Astrocyte of the cerebellum (primary cell): ENCODE measurements around the gene ACOT8.

Source experiments
- DNase-seq: peaks from one replicate; pipeline ENCODE4 v3.0.0-alpha.2; 2011; ENCODE audit warnings: low read depth
- H3K4me3 ChIP-seq: 2 replicates; pipeline ENCODE4 v1.5.1; 2011; ENCODE audit warnings: mild to moderate bottlenecking, low read depth, low read length, moderate library complexity
- CTCF ChIP-seq: IDR thresholded peaks from 2 replicates; pipeline ENCODE4 v1.5.1; 2012; ENCODE audit warnings: low read length, low read depth, moderate library complexity, mild to moderate bottlenecking; ENCODE audit errors: missing control alignments
- in situ Hi-C: cut with HindIII; loops from 2 replicates; pipeline ENCODE4 v1.10.0; 2017; ENCODE audit warnings: low sequenced_read_pairs

The ACOT8 gene

DNA sequence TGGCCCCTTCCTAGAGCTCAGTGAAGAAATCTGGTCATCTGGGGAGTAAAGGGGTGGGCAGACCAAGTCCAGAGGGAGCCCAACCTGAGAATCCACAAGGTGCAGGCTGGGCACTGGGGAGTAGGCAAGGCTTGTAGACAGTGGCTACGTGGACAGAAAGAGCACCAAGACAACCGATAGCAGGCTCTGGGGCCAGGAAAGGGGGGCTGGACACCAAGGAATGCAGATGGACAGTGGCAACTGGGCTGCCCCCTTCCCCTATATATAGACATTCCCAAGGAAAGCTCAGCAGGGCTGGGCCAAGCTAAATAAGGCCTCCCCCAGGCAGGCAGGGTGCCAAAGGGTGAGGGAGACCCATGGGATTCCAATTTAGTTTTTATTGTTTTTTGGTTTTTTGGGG, 28.6 kb downstream of the ACOT8 start:
- H3K4me3 ChIP-seq, result no peak overlapping the region
- TF ChIP-seq CTCF, result no peak
- in situ Hi-C loops, result no loop called here
- no peak for DNase-seq

GRCh38 chr20:45827712-45828111, 29.5 kb downstream of the ACOT8 start:
- no peak for DNase-seq
- in situ Hi-C loops, result no loop called here
- TF ChIP-seq CTCF, result no peak

DNA sequence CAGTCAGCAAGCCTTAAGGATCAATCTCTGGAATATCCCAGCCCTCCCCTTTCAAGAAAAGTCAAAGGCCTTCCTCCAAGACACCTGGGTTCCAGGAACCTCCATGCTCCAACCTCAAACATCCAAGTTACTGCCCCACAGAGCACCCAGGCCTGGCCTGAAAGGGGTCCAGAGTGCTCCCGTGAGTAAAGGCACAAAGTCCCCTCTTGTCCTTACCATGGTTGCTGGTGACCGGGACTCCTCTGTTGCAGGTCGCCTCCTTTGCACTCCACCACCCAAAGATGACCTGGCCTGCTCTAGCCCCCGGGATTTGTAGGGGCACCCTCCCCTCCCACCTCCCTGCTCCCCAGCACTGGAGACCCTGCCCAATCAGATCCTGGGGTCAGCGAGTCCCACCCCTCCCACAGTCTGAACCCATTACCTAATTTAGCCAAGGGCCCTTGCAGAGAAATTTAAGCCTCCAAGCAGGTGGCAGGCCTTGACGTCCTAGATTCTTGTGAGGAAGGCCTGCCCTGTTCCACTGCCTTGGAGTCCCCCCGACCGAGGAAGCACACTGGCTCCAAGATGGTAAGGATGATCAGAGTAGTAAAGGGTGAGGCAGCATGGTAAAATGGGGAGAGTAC, 30.1 kb downstream of the ACOT8 start, which contains the start of gene TNNC2:
Gene TNNC2 (minus strand): TSS at position 283 of the 623 bp plus-strand sequence. CDS start 64 bp downstream, at position 219.
- DNase-seq, result no peak
- no peak within 1 kb of the TSS for H3K4me3 ChIP-seq
- no peak for TF ChIP-seq CTCF
- in situ Hi-C loops, result no loop called here

More at GRCh38 chr20:45827712-45828111, 29.5 kb downstream of the ACOT8 start:
- no peak overlapping the region for H3K4me3 ChIP-seq

DNA sequence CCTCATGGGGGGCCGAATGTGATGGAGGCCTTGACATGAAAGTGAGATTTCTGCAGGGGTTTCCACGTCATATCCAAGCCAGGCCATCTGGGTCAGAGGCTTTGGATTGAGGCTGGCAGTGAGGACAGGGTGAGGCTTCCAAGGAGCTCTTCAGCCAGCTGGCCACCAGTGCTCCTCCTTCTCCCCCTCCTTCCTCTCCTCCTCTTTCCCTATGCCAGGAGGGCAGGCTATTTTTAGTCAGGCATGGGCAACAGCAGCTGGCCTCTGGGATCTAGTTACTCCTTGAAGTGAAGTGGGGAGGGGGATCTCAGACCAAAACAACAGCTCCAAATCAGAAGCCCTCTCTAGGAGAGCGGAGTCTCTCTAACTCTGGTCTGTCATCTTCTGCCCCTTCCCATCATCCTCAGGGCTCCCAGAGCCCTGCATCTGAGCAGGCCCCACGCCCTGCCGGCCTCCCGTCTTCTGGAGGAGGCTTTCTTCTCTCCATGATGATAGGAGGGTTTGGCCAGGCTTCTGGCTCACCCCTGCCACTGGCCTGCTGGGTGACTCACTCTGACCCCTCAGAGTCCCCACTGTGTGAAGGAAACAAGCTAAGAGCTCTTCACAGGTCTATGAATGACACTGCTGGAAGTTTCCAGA, 30.7 kb downstream of the ACOT8 start:
- H3K4me3 ChIP-seq, result no peak overlapping the region
- in situ Hi-C loops, result no loop called here
- no peak for DNase-seq
- TF ChIP-seq CTCF, result no peak

- TF ChIP-seq CTCF, result peak; percentile 48
- no peak for DNase-seq
- H3K4me3 ChIP-seq, result no peak overlapping the region
- in situ Hi-C loops, result no loop called here
Measured at GRCh38 chr20:45823949-45824835, 33.0 kb downstream of the ACOT8 start.

DNA sequence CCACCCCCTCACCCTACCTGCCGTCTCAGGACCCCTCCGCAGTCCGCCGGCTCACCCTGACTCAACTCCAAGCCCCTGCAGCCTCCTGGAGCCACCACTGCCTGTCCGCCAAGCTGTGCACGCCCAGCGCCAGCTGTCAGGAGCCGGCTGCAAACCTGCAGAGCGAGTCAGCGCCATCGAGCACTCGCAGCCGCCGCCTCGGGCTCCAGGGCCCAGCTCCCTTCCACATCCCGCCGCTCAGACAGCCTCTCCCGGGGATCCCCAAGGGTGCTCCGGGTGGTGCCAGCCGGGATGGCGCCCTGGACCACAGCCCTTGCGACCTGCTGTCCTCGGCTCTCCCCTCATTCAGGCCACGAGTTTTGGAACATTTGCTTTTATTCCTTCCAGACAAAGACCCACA, 34.3 kb downstream of the ACOT8 start:
- TF ChIP-seq CTCF, result no peak
- no peak for DNase-seq
- no peak overlapping the region for H3K4me3 ChIP-seq
- in situ Hi-C loops, result no loop called here
